NCI-H345 treated with DMSO at 0.1 percent for 48 hours (cell line): Measurements from ENCODE around the gene SCN5A.

Source experiments
- DNase-seq: peaks from one replicate; lab custom pipeline; 2025; ENCODE audit not compliant: unreplicated experiment; lab: John Stamatoyannopoulos, UW

Gene SCN5A

DNA sequence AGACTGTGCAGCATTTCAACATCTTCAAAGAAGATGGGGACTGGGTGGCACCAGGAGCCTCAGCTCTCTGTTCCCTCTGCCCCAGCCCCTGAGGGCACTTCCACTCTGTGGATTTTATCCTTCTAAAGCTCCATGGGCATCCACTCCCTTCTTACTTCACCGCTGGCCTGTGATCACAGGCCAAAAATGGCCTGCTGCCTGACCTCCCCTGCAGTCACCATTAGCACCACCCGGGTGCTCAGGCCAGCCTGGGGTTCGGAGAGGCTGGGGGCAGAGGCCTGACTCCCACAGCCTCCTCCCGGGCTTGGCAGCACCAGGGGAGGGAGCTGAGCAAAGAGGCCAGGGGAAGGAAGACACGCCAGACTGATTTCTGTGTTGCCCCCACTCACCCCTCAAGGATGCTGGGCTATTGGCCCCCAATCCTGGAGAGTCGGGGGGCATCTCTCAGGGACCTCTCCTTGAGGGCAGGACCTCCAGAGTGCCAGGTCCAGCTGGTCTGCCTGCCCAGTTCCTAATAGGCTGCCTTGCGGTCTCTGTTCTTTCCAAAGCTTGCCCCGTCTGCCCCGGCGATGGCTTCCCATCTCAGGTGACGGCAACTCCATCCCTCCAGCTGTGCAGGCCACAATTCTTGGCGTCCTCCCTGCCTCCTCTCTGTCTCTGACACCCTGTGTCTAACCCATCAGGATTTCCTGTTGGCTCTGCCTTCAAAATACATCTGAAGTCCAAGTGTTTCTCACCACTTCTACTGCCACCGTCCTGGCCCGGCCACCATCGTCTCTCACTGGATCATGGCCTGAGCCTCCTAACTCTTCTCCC is 86.2 kb downstream of the SCN5A start:
- DNase-seq: no peak

- no peak for DNase-seq
Measured at GRCh38 chr3:38562467-38562925, 87.0 kb downstream of the SCN5A start.

- DNase-seq: no peak
Measured at GRCh38 chr3:38561746-38562466, 87.6 kb downstream of the SCN5A start.

- DNase-seq: no peak
Measured at GRCh38 chr3:38560996-38561717, 88.3 kb downstream of the SCN5A start.

- DNase-seq: no peak
Measured at GRCh38 chr3:38560284-38560683, 89.2 kb downstream of the SCN5A start.

- no peak for DNase-seq
Measured at GRCh38 chr3:38558864-38559263, 90.6 kb downstream of the SCN5A start.

GRCh38 chr3:38556640-38557358 is 92.7 kb downstream of the SCN5A start:
- DNase-seq: no peak

GRCh38 chr3:38555926-38556325 is 93.6 kb downstream of the SCN5A start:
- no peak for DNase-seq

DNA sequence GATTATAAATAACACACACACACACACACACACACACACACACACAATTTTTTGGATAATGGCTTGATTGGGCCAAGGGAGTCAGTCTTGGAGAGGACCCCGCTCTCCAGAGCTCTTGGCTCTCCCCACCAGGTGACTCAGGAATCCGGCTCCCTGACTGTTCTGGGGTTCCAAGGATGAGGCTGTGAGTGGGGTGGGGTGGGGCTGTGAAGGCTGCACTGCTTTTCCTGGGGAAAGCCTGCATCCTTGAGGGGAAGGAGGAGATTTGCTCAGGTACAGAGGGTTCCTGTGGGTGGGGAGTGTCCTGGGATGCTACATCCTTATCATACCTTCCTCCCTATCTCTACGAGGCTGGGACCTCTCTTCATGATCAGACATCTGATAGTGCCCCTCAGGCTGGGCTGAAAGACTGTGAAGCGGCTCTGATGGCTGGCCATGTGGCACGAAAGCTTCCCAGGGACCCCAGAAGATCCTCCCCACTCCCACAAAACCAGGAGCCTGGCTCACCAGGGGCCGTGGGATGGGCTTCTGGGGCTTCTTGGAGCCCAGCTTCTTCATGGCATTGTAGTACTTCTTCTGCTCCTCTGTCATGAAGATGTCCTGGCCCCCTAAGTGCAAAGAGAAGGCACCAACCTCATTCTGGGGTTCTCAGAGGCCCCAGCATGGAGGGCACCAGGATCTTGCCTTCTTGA is 94.2 kb downstream of the SCN5A start:
- DNase-seq: no peak

DNA sequence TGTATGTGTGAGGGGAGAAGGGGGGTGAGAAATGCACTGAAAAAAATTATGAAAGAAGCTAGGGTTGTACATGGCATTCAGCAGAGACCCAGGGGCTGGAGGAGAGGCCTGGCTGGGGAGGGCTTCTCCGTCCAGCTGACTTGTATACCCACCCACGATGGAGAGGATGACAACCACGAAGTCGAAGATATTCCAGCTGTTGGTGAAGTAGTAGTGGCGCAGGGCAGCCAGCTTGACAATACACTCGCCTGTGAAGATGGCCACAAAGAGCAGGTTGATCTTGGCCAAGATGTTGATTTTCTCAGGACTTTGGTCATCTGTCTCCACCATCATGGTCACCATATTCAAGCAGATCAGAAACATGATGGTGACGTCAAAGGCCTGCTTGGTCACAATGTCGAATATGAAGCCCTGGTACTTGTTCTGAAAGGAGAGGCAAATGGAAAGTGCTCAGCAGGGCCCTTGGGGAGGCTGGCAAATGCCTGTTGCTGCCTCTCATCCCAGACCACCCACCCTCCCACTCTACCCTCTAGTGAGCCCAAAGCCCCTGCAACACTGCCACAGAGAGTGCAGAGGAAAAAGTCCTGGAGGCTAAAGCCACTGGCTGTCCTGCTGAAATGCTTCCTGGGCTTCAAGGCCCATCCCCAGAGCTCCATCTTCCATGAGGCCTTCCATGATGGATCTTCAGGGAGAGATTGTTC is 95.2 kb downstream of the SCN5A start:
- DNase-seq: no peak

GRCh38 chr3:38553071-38553470 is 96.4 kb downstream of the SCN5A start:
- no peak for DNase-seq

DNA sequence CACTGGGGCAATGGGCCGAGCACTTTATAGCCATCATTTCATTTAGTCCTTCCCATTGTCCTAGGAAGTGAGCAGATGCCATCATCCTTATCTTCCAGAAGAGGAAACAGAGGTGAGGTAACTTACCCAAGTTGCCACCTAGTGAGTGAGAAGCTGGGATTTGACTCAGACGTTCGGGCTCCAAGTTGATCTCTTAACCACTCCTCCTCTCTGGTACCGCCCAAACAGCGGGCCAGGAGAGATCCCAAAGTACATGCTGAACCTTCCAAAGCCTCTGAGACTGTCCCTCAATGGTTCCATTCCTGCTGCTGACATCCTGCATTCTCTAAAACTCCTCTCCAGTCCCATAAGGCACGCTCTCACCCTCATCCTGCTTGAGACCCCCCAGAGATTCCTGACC is 97.1 kb downstream of the SCN5A start:
- DNase-seq: no peak

DNA sequence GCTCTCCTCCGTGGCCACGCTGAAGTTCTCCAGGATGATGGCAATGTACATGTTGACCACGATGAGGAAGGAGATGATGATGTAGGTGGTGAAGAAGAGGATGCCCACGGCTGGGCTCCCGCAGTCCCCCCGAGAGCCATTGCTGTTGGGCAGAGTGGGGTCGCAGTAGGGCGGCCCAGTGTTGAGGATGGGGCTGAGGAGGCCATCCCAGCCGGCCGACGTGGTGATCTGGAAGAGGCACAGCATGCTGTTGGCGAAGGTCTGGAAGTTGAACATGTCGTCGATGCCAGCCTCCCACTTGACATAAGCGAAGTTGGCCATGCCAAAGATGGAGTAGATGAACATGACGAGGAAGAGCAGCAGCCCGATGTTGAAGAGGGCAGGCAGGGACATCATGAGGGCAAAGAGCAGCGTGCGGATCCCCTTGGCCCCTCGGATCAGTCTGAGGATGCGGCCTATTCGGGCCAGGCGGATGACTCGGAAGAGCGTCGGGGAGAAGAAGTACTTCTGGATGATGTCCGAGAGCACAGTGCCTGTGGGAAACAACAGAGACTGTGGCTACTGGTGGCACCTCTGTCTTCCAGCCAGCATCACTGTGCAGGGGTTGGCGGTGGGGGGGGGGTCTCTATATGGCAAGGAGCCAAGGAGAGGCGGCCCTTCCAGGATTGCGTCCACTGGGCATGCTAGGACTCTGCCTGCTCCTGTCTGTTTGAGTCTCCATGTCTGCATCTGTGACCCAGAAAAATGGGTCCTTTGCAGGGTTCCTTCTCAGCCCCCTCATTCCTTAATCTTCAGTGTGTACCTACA is 98.3 kb downstream of the SCN5A start:
- no peak for DNase-seq

GRCh38 chr3:38549957-38550840 is 99.3 kb downstream of the SCN5A start:
- no peak for DNase-seq

GRCh38 chr3:38549486-38549885 is 100.0 kb downstream of the SCN5A start:
- DNase-seq: no peak

DNA sequence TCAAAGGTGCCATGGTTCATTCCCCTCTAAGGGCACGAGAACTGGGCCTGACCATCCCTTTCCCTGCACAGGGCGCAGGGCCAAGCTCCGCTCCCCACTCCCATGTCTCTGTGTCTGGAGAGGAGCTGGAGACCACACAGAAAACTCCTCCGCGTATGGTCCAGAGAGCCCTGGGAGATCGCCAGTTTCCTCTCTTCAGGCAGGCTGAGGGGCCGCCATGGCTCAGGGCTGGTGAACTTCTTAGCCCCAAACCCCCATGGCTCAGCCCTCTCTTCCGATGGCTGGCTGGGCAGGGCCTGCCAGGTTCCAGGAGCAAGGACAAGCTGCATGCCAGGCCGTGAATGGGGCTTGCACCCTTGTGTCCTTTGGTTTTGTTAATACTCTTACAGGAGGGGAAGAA is 100.4 kb downstream of the SCN5A start:
- DNase-seq: no peak

GRCh38 chr3:38548154-38548931 is 101.1 kb downstream of the SCN5A start:
- no peak for DNase-seq
